HG02642 (cell line): Measurements from ENCODE around the gene FNDC1.

Source experiments
- ATAC-seq: cut with Tn5 transposase; IDR thresholded peaks from one replicate; pipeline ENCODE4 v1.9.1; 2021; ENCODE audit warnings: mild to moderate bottlenecking; ENCODE audit not compliant: unreplicated experiment, poor library complexity

The FNDC1 gene

GRCh38 chr6:159302594-159302992, 133.4 kb downstream of the FNDC1 start:
- ATAC-seq, result no peak

- ATAC-seq, result no peak
Measured at GRCh38 chr6:159303159-159303558, 134.0 kb downstream of the FNDC1 start.

- ATAC-seq, result no peak
Measured at GRCh38 chr6:159303784-159304183, 134.6 kb downstream of the FNDC1 start.

- no peak for ATAC-seq
Measured at GRCh38 chr6:159304641-159305040, 135.4 kb downstream of the FNDC1 start.

- no peak for ATAC-seq
Measured at GRCh38 chr6:159305159-159305558, 136.0 kb downstream of the FNDC1 start.

- no peak for ATAC-seq
Measured at GRCh38 chr6:159305804-159306537, 136.8 kb downstream of the FNDC1 start.

- ATAC-seq, result no peak
Measured at GRCh38 chr6:159307246-159307790, 138.1 kb downstream of the FNDC1 start.

- no peak for ATAC-seq
Measured at GRCh38 chr6:159308198-159308597, 139.0 kb downstream of the FNDC1 start.

GRCh38 chr6:159309723-159310122, 140.5 kb downstream of the FNDC1 start:
- ATAC-seq, result no peak

GRCh38 chr6:159311618-159312017, 142.4 kb downstream of the FNDC1 start:
- no peak for ATAC-seq

- no peak for ATAC-seq
Measured at GRCh38 chr6:159312206-159312605, 143.0 kb downstream of the FNDC1 start.

GRCh38 chr6:159313018-159313417, 143.8 kb downstream of the FNDC1 start:
- no peak for ATAC-seq

GRCh38 chr6:159315562-159315961, 146.4 kb downstream of the FNDC1 start:
- no peak for ATAC-seq

- ATAC-seq, result no peak
Measured at GRCh38 chr6:159317430-159317829, 148.2 kb downstream of the FNDC1 start.

- no peak for ATAC-seq
Measured at GRCh38 chr6:159321267-159321666, 152.1 kb downstream of the FNDC1 start.
